Activated T-cell treated with anti-CD3 and anti-CD28 coated beads, Interleukin-2, amount 50 U/mL, for 48 hours (primary cell): Measurements from ENCODE around the gene STOML3.

Experiments used
- DNase-seq, 2 experiments: peaks; one replicate each; pipeline ENCODE4 v3.0.0-alpha.2; 2020

Gene STOML3

DNA sequence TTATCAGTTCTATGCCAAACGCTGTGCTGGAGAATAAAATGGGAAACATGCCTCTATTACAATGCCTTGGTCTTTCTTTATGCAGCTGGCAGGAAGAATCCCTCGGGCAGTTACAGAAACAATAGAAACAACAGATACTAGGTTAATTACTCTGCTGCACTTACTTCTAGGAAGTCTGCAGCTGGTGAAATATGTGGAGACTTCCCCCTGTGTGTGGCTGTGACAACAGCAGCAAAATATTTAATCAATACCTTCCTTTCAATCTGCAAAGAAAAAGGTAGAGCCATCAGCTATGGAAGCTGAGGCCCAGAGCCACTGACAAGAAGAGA, 9.9 kb downstream of the STOML3 start:
- DNase-seq = no peak

DNA sequence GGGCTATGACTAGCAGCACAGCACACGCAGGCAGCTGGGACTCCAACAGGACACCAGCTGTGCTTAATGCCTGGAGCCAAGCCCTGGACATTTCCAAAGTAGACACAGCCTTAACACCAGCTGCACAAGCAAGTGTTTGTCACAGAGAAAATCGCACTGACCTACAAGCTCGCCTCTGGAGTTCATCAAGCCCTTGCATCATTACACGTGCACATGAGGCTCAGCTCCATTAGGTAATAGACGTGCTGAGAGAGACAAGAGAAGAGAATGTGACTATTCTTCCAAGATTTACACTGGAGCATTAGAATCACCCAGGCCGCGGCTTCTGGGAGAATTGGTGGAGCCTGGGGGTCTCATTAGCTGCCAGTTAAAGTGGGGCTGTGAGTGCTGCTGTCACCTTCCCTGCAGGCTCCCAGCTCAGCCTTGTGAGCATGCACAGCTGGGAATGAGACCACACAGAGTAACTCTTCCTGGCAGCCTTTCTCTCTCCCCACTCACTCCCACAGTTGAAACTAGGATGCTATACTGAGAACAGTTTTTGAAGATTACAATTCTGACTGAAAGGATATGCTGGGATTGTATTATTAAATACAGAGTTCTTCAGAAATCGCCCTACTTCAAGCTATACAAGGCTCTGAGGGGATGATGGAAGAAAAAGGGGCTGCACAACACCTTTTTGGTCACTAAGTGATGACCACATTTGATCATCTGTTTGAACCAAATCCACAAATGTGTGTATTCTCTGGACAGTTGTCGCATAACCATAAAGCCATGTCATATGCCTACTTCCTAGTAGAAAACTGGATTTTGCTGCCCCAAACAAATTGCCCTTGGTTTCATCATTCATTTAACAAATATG, 10.5 kb downstream of the STOML3 start:
- no peak for DNase-seq

DNA sequence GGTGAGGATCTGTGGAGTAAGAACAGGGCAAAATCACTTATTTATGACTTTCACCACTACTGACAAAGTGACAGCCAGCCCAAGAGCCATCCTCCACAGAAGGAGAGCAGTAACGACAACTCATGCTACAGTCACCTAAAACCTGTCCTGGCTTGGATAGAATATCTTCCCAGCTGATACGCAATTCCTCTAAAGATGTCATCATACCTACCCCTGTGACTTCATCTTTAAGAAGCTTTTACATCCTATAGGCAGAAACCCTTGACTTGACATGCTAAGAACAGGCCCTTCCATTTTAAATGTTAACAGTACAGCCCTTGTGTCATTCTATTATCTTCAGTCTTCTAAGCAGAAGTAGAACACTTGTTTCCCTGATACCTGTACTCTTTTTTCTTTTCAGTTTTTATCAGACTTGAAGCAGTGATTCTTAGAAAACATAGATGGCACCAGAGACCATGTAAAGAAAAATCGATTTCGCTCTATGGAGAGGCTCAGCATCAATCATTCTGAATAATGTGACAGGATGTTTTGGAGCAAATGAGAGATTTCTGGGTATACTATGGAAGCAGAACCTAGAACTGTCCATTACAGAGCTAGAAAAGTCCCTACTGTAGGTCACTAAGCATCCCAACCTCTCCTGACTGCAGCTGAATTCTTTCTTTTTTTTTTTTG, 20.1 kb downstream of the STOML3 start:
- no peak for DNase-seq

DNA sequence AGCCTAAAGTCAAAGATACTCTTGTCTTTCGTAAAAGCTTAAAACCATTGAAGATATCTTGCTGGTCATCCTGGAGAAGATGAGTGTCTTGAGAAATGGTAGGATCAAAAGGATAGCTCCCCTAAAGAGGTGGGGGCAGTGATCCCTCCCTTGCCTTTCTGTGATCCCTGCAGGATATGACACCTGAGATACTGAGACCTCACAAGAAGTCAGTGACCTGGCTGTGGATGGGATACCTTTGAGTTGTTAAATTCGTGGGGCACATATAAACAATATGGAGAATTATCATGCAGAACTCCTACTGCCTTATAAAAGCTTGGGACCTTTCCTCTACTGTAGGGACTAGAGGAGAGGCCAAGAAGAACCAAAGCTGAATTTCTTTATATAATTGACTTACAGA, 21.4 kb downstream of the STOML3 start:
- DNase-seq = no peak

DNA sequence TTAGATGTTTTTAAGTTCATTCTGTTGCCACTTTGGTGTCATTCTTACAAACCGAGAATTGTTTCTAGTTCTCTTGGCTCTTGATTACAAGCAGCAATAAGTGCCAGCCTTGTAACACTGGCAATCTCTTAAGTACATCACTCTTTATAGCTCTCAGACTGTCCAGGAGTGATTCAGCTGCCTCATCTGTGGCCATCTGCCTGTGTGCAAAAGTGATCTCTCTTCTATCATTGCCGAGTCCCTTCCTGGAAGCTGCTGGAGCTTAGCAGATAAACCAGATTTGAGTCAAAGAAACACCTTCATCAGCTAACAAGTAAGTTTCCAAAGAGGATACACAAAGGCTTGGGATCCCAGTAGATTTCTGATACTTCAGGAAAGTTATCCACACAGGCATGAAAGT, 23.2 kb downstream of the STOML3 start:
- DNase-seq = no peak

DNA sequence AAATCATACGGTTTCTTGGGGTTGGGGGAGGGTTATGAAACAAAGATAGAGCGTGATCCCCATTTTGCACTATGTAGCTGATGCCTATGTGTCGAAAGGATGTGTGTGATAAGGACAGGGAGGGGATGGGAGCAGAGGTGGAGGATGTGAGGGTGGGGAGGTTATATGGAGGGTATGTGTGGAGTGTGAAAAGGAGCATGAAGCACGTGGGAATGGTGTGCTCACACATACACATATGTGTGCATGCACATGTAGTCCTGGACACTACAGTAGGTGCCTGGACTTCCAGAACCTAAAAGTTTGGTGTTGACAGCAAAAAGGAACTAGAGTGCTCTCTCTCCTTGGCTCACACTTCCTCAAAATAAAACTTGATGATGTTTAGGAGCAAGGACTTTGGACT, 25.4 kb downstream of the STOML3 start:
- no peak for DNase-seq

DNA sequence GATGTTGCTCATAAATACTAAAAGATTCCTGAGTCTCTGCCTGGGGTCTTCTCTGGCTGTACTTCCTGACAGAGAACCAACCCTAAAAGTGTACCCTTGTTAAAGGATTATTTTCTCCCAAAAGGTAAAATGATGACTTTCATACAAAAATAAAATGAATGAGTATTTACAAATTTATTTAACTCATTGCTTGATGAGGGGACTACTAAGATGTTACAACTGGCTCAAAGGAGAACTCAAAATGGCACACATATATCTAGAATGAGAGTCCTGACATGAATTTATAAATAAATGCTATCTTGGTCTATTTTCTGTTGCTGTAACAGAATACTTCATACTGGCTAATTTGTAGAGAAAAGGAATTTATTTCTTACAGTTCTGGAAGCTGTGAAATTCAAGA, 30.5 kb downstream of the STOML3 start:
- DNase-seq = no peak

DNA sequence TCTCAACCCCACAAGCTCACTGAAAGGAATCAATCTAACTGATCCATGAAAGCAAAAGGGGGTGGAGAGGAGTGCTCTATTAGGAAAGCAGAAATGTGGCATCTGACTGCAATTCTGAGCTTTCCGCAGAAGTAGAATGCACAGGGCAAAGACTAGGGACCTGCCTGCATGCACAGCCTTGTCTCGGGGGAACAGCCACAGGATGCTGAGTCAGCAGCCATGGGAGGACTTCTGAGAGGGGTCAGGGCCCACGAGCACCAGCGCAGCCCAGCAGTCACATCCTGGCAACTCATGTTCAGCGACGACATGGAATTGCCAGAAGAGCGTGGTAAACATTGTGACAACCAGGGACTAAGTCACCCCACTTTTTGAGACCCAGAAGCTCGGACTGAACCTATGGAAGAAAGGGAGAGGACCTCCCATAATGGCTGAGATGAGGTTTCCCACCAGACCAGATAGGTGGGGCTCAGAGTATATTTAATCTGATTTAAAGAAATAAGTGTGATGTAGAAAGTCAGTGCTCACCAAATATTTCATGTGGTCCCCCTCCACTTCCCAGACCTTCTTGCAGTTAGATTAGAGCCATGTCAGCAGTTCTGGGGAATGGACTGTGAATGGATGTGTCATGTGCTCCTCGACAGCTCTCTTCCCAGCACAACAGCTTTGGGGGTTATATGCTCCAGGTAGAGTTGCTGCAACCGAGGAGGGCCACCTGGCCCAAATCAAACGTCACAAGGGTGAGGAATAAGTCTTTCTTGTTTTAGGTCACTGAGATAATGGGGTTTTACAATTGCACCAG, 32.6 kb downstream of the STOML3 start:
- no peak for DNase-seq

DNA sequence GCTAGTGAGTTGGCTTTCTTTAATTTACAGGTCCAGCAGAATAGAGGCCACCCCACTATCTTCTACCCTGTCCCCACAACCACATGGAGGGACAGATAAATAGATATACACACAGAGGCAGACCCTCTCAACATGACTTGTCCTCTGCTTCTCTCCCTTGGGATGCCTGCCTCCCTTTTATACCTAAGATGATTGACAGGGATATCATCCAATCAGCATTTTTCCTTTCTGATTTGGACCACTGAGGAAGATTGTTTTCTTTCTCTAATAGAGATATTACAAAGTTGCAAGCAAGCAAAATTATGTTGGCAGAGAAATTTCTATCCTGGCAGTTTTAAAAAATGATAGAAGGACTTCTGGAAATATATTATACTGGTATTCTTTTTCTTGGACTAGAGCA, 35.8 kb downstream of the STOML3 start:
- no peak for DNase-seq

DNA sequence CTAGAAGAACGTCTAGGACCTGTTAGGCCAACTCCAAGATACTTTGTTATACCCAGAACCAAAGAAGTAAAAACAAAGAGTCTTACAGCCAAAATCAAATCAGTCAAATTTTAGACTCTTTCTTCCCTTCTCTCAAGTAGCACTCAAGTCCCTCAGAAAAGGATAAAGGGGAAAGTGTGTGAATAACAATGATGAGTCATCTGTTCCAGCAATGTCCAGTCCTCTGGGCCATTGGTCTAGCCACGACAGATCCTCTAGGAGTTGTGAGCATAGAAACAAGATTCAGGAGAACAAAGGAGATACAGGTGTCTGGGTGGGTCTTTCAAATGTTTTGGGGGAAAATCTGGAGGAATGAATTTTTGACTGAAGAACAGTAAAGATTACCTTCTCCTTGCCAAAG, 36.3 kb downstream of the STOML3 start:
- no peak for DNase-seq

DNA sequence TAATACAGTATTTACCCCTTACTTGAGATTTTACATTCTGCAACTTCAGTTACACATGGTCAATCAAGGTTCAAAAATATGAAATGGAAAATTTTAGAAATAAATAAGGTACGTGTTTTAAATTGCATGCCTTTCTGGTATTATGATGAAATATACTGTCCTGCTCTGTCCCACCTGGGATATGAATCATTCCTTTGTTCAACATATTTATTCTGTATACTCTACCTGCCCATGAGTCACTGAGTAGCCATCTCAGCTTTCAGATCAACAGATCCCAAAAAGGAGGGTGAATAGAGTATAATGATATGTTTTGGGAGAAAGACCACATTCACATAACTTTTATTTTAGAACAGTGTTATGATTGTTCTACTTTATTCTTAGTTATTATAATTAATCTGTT, 37.8 kb downstream of the STOML3 start:
- no peak for DNase-seq

DNA sequence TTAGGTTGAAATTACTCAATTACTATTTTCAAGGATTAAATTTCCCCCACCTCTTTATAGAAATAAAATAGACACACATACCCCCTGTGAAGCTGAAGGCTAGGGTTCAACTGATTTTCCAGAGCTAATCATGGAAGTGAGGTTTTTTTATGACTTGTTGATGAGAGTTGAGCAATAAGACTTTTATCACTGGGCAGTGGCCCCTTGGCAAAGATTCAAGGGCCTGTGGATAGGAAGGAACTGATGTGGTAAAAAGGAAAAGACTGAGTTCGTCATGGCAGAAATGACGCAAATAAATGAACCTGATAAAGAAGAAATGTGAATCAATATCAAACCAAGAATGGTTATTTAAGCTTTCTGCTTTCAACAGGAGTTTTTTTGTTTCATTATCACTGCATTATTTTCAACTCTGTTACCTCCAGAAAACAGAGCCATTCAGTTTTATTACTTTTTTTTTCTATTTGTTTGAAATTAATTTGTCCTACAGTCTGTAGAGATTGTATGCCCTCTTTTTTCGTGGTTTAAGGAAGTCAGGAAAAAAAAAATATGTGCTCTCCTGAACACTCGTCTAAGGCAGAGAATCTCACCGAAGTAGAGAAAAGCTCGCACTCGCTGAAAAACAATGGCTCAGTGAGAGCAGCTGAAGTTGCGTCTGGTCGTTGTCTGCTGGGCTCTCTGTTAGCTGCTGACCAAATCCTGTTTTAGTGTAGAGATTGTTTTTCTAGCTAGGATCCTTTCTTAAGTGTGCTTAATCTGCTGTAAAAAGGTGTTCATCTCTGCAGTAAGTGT, 38.9 kb downstream of the STOML3 start:
- no peak for DNase-seq

DNA sequence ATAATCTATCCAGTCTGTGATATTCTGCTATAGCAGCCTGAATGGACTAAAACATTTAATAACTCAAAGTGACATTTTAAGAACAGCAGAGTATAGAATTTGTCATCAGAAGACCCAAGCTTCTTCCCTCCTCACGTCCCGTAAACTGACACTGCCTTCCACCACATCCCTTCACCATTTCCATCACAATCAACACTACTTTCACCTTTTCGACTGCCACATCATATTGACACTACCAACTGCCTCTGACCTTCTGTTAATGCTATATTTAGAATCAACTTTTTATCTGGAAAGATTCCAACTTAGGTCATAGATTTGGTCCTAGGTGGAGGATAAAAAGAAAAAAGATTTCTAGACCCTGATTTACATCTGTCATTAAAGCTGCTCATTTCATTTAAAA, 39.6 kb downstream of the STOML3 start:
- no peak for DNase-seq

DNA sequence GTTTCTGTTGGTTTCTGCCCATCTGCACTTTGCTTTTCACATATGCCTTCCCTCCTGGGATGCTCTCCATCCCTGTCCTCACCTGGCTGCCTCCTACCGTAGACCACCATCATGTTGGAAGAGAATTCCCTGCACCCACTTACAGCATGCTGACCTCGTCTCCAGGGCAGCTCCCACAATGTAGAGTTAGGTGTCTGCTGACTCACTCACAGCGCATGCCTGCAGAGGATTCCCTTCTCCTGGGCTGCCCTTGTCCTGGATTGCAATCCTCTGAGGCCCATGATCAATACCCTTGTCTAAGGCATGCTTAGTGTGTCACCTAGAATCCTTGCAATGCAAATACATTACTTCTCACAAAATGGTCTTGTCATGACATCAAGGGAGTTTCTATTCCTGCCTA, 43.6 kb downstream of the STOML3 start:
- DNase-seq = no peak

DNA sequence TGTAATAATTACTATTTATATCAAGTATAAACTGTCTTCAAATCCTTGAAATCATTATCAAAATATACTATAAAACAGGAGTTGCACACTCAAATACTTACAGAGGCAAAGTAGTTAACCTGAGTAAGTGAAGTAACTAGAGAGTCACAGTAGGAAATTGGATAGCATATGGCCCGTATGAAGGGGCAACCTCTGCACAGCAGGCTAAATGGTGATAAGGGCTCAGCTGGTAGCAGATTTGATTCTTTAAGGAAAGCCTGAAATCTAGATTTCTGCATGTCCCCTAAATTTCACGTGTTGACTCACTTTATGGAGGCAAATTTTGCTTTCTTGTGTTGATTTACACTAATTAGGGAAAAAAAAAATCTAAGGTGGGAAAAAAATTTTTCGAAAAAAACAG, 46.4 kb downstream of the STOML3 start:
- no peak for DNase-seq

DNA sequence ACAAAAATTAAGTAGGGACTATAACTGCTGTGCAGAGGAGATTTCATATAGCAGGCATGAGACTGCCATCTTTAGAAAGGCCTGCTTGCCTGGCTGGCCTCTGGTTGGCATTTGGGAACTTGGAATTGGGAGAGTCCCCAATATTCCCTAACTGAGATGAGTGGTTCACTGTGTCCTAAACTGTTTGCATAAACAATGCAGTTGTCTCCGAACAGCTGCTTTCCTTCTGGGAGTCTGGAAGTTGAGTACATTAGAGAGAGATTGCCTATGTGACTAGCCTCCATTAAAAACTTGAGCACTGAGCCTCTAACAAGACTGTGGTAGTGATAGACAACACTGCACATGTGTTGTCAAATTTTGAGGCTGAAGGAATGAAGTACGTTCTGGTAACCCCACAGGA, 47.4 kb downstream of the STOML3 start:
- DNase-seq = no peak

DNA sequence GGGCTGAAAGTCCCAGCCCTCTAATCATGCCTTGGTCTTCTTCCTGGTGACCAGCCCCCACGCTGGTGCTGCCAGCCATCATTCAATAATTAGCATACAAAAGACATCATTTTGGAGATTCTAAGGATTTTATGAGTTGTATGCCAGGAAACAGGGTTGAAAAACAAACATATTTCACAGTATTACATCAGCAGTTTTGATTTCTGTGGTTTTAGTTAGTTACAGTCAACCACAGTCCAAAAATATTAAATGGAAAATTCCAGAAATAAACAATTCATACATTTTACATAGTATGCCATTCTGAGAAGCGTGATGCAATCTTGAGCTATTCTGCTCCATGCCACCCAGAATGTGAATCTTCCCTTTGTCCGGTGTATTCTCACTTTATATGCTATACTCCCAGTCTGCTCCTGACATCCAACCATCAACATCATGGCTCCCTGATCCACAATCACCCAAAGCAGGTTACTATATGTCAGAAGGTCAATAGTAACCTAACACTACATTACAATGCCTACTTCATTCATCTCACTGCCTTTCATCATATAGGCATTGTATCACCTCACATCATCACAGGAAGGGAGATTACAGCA, 49.2 kb downstream of the STOML3 start:
- DNase-seq = no peak

DNA sequence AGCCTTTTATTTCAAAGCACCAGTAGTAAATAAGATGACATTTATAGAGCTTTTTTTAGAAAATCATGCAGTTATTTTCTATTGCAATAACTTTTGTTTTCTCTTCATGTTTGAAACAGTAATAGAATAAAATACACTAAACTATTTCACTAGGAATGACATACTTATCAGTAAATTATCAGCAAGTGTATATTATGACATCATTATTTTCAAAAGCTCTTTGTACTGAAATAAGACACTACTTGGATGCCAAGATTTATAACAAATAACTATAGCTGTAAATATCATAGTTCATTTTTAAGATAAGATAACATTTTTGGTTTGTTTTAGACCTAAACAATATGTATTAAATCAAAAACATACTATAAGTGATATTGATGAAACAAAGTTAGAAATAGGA, 56.8 kb downstream of the STOML3 start:
- DNase-seq = no peak

DNA sequence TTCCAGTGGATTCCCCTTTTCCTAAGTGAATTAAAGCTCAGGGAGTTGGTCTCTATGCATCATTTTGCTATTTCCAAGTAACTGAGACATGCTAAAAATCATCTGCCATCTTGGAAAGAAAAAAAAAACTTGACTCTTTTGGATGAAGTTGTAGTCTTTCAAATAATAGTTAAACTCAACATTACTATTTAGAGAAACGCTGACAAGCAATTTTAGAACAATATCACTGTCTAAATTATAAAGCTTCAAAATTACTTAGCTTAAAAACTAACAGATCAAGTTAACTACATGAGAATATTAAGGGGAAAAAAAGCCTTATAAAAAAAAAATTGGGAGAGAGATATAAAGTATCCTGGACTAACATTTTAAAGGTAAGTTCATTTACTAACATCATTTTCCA, 68.5 kb downstream of the STOML3 start:
- DNase-seq = no peak

DNA sequence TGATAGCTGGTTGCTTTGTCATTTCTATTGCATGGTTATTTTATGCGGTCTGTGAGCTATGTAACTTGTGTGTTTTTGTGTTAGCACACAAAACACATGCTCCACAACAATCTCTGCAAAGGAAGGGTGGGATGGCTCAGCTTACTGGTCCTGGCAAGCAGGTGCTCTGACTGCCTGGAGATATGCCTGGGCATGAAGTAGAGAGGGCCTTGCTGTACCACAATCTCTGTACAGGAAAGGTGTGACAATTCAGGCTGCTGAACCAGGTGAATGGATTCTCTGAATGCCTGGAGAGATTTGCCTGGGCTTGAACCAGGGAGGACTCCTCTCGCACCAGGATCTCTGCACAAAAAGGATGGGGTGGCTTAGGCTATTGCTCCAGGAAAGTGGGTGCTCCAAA, 69.5 kb downstream of the STOML3 start:
- DNase-seq = no peak
